ENCODE data around the gene LAMA2. TPM values are rescaled to one million over a fixed set of nuclear protein-coding genes. Genes with fewer than 3 reads are reported as not detected.

Gene LAMA2
- total and polyA plus RNA-seq, 2 donors (not counting 3 experiments of a cell fraction or from before 2014, with no cell fraction given), result 0.51 to 0.75 TPM

- Histone ChIP-seq H3K4me3 (replicated peaks in 1 of 3; ENCODE audit: insufficient read depth in 1 of 3, low read depth in 1 of 3, low read length in 3 of 3) (no peak overlapping the region), H3K27me3 (ENCODE audit: control insufficient read depth in 2 of 2, insufficient read depth in 2 of 2, low read length in 2 of 2) (peaks cover 3 to 7% of the 10 kb centered on the region in 2 experiments), H3K9me3 (replicated peaks; ENCODE audit: control insufficient read depth, insufficient read depth, low read length) (no peaks in the 10 kb centered on the region), H3K4me1 (ENCODE audit: control insufficient read depth, extremely low read depth, insufficient read depth, low read length) (no peaks in the 10 kb centered on the region), H3K4me2 (ENCODE audit: insufficient read depth, low read length) (no peak overlapping the region), H2AFZ (ENCODE audit: low read depth, low read length) (no peak overlapping the region), H3K36me3 (ENCODE audit: control insufficient read depth in 2 of 2, extremely low read depth in 1 of 2, insufficient read depth in 2 of 2, low read length in 2 of 2) (no peaks in the 10 kb centered on the region), H3K9me1 (replicated peaks; ENCODE audit: control insufficient read depth, extremely low read depth, insufficient read depth, low read length) (no peaks in the 10 kb centered on the region), H3K27ac (ENCODE audit: insufficient read depth, low read depth, low read length) (no peak overlapping the region), H3K79me2 (ENCODE audit: control insufficient read depth, insufficient read depth, low read length) (no peaks in the 10 kb centered on the region), H4K20me1 (replicated peaks; ENCODE audit: control insufficient read depth, extremely low read depth, insufficient read depth, low read length) (no peaks in the 10 kb centered on the region), H3K9ac (replicated peaks; ENCODE audit: extremely low read depth, insufficient read depth, low read length) (no peak overlapping the region)
- BruUV-seq (replicated peaks), result no TSS peak
- dilution Hi-C loops (cut with MboI; ENCODE audit: extremely low pct_ligation_motif_present, low sequenced_read_pairs), result no loop called here
- TF ChIP-seq, protein P1, sequence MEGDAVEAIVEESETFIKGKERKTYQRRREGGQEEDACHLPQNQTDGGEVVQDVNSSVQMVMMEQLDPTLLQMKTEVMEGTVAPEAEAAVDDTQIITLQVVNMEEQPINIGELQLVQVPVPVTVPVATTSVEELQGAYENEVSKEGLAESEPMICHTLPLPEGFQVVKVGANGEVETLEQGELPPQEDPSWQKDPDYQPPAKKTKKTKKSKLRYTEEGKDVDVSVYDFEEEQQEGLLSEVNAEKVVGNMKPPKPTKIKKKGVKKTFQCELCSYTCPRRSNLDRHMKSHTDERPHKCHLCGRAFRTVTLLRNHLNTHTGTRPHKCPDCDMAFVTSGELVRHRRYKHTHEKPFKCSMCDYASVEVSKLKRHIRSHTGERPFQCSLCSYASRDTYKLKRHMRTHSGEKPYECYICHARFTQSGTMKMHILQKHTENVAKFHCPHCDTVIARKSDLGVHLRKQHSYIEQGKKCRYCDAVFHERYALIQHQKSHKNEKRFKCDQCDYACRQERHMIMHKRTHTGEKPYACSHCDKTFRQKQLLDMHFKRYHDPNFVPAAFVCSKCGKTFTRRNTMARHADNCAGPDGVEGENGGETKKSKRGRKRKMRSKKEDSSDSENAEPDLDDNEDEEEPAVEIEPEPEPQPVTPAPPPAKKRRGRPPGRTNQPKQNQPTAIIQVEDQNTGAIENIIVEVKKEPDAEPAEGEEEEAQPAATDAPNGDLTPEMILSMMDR (IDR thresholded peaks at IDR 0.05; ENCODE audit: extremely low read depth in 1 of 2, insufficient read depth in 1 of 2, low read depth in 1 of 2, low read length in 2 of 2), result no peak
- TF ChIP-seq POLR2AphosphoS5 (IDR thresholded peaks at IDR 0.05; ENCODE audit: insufficient read depth, low read depth, low read length), result no peak
- no peak for TF ChIP-seq POLR2A (IDR thresholded peaks at IDR 0.05; ENCODE audit: low read depth, low read length)
- TF ChIP-seq JUN (IDR thresholded peaks at IDR 0.05; ENCODE audit: borderline replicate concordance, insufficient read depth, insufficient read length, low read depth), result no peak
- TF ChIP-seq GATA2 (IDR thresholded peaks at IDR 0.05; ENCODE audit: insufficient read depth, insufficient read length, low read depth, low read length), result no peak
- no peak for TF ChIP-seq MAX (IDR thresholded peaks at IDR 0.05; ENCODE audit: insufficient read depth, insufficient read length)
- TF ChIP-seq FOS (IDR thresholded peaks at IDR 0.05; ENCODE audit: borderline replicate concordance, insufficient read depth, low read length), result no peak
- TF ChIP-seq EZH2 (IDR thresholded peaks at IDR 0.05; ENCODE audit: borderline replicate concordance, low read depth, low read length, severe bottlenecking), result no peak
- no peak for TF ChIP-seq MYC (IDR thresholded peaks at IDR 0.05; ENCODE audit: low read depth, low read length)
- FAIRE-seq, result no peak
- intact Hi-C loops (cut with micrococcal nuclease), result no loop called here
- CTCF ChIA-PET, result interaction anchor here (1.0 kb wide), 1 partner anchor 60 kb away, joined by 3 read pairs; no protein-coding TSS in a partner anchor
- POLR2A ChIA-PET, result no interaction called here
- DNase-seq (ENCODE audit: low read depth, low spot score), result no peak
Measured at GRCh38 chr6:129192458-129192989, 309.6 kb downstream of the LAMA2 start.

All from endothelial cell of umbilical vein (primary cell).